CD4-positive, alpha-beta T cell treated with Interleukin-1 beta for 1 hour (primary cell): ENCODE results near the gene TNK1.
"Not testable (repeated sequence)": the region's sequence is repeated elsewhere in the genome, so short reads cannot be mapped to it uniquely, and the experiment has no call there.

ENCODE experiments used
- DNase-seq, 2 donors: peaks; one replicate each; pipeline ENCODE4 v3.0.0-alpha.2; 2020 to 2022

Gene TNK1

GRCh38 chr17:7355573-7355972 is 25.3 kb upstream of the TNK1 start:
- DNase-seq: no peak

GRCh38 chr17:7356072-7356549 is 24.8 kb upstream of the TNK1 start:
- DNase-seq: peak; percentile 87 to 88

GRCh38 chr17:7356756-7357155 is 24.1 kb upstream of the TNK1 start:
- DNase-seq: no peak

GRCh38 chr17:7357381-7357780 is 23.5 kb upstream of the TNK1 start:
- DNase-seq: no peak

- no peak for DNase-seq
Observed at GRCh38 chr17:7361906-7362305, 19.0 kb upstream of the TNK1 start.

GRCh38 chr17:7363311-7363710 is 17.6 kb upstream of the TNK1 start:
- no peak for DNase-seq

GRCh38 chr17:7365963-7366362 is 14.9 kb upstream of the TNK1 start:
- not testable (repeated sequence) for DNase-seq

GRCh38 chr17:7367083-7367482 is 13.8 kb upstream of the TNK1 start:
- no peak for DNase-seq

GRCh38 chr17:7367918-7368598 is 12.8 kb upstream of the TNK1 start:
- no peak for DNase-seq

GRCh38 chr17:7368599-7368994 is 12.3 kb upstream of the TNK1 start:
- DNase-seq: not testable (repeated sequence)

- DNase-seq: no peak
Observed at GRCh38 chr17:7369825-7370224, 11.1 kb upstream of the TNK1 start.

GRCh38 chr17:7370853-7371252 is 10.0 kb upstream of the TNK1 start:
- no peak for DNase-seq

GRCh38 chr17:7374353-7374752 is 6.5 kb upstream of the TNK1 start:
- DNase-seq: no peak

- DNase-seq: no peak
Observed at GRCh38 chr17:7379134-7379533, 1.8 kb upstream of the TNK1 start.

GRCh38 chr17:7380321-7380720 is 568 bp upstream of the TNK1 start:
- DNase-seq: no peak

GRCh38 chr17:7382901-7383300 is 2.0 kb downstream of the TNK1 start:
- DNase-seq: no peak

GRCh38 chr17:7383371-7383741 is 2.5 kb downstream of the TNK1 start:
- no peak for DNase-seq

GRCh38 chr17:7383742-7384488 is 3.0 kb downstream of the TNK1 start:
- DNase-seq: peak; percentile 82 to 85

- no peak for DNase-seq
Observed at GRCh38 chr17:7384489-7385081, 3.7 kb downstream of the TNK1 start.

- DNase-seq: no peak
Observed at GRCh38 chr17:7388856-7389255, 8.0 kb downstream of the TNK1 start.

GRCh38 chr17:7389924-7390910 is 9.3 kb downstream of the TNK1 start:
- DNase-seq: no peak

- no peak for DNase-seq
Observed at GRCh38 chr17:7391307-7391706, 10.4 kb downstream of the TNK1 start.
